Sciatic nerve (tissue), 2 donors: ENCODE results near the gene GTF2I. TPM values are rescaled to one million over a fixed set of nuclear protein-coding genes. Genes with fewer than 3 reads are reported as not detected.
"Not testable (repeated sequence)": the region's sequence is repeated elsewhere in the genome, so short reads cannot be mapped to it uniquely, and the experiment has no call there.

Experiments used
- ATAC-seq: fragments of 200-7000 bp; cut with Tn5 transposase; one replicate; pipeline ENCODE4 v1.9.1; 2020; ENCODE audit warnings: mild to moderate bottlenecking, moderate library complexity
- DNase-seq: peaks from one replicate; pipeline ENCODE4 v3.0.0-alpha.2; 2020; ENCODE audit warnings: low spot score
- intact Hi-C: fragments of 100-400 bp; cut with DNase I; formaldehyde crosslinking; loops from one replicate; pipeline ENCODE4 v1.14.2; 2022
- total RNA-seq: library from RNA; stranded (reverse); fragmentation: NEBNext Ultra II Directional; extraction: Animal tissue kit (Norgen Biotek cat#: 25700); gene quantifications from one replicate; pipeline ENCODE4 v1.2.1, GENCODE V29; 2021
- donor health status: DM: no; HTN: no; CAD: no.
- donor health status: DM: no; HTN: no; CAD: no.

GTF2I gene
- total RNA-seq, 1 donor from 2014 or later = 246 TPM

DNA sequence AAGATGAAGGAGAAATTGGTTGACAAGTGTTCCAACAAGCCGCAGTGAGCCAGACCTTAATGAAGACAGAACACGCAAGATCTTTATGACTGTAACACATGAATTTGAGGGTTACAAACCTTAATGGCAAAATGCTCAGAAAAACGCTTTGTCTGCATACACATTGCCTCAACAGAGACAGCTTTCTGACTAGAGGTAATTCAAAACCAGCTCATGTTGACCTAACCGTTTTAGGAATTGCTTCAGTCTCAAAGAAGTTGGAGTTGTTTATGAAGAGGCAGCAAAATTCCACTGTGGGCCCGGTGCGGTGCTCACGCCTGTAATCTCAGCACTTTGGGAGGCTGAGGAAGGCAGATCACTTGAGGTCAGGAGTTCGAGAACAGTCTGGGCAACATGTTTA is 2.2 kb upstream of the GTF2I start:
- no peak for ATAC-seq
- intact Hi-C loops = no loop called here
- DNase-seq = no peak

DNA sequence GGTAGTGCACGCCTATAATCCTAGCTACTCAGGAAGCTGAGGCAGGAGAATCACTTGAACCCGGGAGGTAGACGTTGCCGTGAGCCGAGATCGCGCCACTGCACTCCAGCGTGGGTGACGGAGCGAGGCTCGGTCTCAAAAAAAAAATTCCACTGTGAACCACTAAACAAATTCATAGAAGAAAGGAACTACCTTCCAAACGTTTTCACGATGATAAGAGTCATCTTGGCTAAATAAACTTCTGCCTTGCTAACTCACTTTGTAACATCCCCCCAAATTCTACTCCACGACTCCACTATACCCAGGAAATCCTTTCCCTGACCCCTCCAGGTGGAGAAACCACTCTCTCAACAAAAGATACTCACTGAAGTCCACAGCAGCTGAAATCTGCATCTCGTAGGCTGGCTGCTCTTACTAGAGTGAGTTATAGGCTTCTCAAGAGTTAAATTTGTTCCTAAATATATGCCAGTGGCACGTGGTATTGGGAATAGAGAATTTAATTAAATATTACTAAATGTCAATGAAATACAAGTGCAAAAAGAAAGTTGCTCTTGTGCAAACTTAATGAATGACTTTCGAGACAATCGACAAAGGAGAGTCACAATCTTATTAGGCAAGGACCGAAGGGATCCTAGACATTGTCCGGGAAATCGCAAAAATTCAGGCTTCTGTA is 1.6 kb upstream of the GTF2I start:
- no peak for DNase-seq
- ATAC-seq = no peak
- intact Hi-C loops = no loop called here

DNA sequence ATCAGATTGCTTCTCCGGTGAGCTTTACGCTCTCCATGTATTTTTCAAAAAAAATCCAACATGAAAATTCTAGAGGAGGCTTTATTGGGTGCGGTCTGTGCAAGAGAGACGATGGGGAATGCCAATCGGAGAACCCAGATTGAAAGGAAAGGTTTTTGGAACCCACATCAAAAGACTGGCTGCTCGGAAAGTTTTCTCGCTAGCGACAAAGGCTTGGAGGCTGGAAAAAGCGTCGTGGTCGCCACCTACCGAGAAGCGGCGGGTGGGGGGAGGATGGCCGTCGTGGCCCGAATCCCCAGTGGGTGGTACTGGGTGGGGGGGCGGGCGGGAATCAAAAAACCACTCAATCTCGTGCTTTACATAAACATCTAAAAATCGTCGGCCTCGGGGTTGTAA is 1.1 kb upstream of the GTF2I start:
- peak; percentile 57 for ATAC-seq
- intact Hi-C loops = no loop called here

DNA sequence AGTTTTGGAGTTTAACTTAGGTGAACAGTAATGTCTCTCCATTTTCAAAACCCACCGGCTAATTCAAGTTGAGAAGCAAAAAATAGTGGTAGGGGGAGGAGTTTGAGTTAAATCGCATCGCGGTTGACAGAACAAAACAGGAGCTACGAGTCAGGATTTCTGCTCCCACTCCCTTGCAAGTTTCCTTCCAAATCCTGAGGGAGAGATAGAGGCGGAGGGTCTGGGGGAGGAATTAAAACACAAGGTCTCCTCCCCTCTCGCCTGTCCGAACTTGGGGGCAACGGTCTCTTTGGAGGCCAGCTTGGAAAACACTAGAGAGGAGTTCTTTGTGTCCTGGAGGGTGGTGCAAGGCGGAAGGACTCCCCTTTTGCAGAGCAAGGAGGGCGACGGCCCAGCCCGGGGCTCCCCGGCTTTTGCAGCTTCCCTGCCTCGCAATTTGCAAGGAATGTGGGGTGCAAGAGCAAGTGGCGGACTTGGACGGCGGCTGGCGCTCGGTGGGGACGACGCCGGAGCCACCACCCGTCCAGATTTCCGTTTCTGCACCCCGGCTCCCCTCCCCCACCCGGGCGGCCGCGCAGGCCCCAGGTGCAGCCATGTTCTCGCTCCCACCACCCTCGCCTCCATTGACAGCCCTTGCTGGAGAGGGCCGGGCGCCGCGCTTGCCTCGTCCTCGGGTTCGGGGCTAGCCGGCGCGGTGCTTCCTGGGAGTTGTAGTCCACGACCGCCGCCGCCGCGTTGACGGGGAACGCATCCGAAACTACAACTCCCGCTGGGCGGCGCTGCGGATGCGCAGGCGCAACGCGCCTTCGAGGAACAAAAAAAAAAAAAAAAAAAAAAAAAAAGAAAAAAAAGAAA is 454 bp upstream of the GTF2I start:
- peak; percentile 96 for ATAC-seq
- intact Hi-C loops = no loop called here
- DNase-seq = peak; percentile 99

More for the DNA sequence above, 1.1 kb upstream of the GTF2I start:
- DNase-seq = peak; percentile 79

DNA sequence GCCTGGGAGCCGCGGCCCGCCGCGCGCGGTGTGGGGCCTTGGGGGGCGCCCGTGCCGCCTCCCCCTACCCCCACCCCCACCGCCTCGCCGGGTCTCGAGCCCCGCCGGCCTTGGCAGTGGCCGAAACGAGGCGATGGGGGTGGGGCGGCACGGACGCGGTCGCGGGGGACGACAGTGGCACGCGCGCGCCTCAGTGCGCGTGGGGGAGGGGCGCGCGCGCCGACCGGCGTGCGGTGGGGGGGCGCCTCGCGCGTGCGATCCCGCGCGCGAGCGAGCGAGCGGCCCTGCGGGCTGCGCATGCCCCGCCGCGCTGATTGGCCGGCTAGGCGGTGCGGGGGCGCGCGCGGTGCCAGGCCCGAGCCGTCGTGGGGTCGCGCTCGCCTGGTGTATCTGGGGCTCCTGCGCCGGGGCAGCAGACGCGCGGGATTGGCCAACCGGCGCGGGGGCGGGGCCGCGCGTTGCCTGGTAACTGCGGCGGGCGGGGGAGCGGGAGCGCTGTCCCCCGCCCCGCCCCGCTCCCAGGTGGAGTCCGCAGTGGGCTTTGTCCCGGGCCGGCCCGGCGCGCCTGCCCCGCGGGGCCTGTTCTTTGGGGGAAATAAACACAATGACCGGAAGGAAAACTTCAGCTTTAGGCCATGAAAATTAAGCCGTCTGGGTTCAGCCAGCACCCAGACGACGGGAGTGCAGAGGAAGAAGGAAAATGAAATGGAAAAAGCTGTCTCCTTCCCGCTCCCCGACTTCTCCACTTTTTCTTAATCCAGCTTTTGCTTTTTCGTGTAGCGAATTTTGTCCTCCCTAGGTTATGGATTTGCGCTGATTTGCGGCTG is 873 bp downstream of the GTF2I start:
- peak; percentile 94 for DNase-seq
- peak; percentile 72 for ATAC-seq
- intact Hi-C loops = no loop called here

DNA sequence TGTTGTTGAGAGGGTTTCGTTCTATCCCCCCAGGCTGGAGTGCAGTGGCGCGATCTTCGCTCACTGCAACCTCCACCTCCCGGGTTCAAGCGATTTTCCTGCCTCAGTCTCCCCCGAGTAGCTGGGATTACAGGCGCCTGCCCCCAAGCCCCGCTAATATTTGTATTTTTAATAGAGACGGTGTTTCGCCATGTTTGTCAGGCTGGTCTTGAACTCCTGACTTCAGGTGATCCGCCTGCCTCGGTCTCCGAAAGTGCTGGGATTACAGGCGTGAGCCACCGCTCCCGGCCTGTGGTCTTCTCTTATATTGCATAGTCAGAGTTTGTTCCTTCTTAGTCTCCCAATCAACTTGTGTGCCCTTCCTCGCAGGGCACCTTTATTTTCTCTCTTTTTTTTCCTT is 2.7 kb downstream of the GTF2I start:
- intact Hi-C loops, DNase-seq, ATAC-seq: not testable (repeated sequence)

DNA sequence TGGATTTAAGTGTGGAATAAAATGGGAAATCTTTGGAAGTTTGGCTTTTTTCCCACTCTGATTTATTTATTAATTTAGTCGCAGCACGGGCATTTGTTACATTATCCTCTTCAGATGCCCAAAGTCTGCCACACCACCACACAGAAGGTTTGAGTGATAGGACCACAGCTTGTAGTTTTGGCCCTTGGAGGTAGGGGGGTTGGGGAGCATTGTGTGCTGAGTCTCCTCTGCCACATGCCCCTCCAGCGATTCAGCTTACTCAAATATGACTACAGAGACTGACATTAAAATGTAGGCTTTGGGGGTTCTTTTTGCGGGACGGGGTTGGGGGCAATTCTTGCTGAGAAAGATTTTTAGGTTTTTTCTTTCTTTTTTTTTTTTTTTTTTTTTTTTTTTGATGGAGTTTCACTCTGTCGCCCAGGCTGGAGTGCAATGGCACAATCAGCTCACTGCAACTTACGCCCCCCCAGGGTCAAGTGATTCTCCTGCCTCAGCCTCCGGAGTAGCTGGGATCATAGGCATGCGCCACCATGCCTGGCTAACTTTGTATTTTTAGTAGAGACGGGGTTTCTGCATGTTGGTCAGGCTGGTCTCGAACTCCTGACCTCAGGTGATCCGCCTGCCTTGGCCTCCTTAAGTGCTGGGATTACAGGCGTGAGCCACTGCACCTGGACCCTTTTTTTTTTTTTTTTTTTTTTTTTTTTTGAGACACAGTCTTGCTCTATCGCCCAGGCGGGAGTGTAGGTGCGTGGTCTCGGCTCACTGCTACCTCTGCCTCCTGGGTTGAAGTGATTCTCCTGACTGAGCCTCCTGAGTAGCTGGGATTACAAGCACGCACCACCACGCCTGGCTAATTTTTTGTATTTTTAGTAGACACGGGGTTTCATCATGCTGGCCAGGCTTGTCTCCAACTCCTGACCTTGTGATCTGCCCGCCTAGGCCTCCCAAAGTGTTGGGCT is 4.6 kb downstream of the GTF2I start:
- DNase-seq, ATAC-seq, intact Hi-C loops: not testable (repeated sequence)

DNA sequence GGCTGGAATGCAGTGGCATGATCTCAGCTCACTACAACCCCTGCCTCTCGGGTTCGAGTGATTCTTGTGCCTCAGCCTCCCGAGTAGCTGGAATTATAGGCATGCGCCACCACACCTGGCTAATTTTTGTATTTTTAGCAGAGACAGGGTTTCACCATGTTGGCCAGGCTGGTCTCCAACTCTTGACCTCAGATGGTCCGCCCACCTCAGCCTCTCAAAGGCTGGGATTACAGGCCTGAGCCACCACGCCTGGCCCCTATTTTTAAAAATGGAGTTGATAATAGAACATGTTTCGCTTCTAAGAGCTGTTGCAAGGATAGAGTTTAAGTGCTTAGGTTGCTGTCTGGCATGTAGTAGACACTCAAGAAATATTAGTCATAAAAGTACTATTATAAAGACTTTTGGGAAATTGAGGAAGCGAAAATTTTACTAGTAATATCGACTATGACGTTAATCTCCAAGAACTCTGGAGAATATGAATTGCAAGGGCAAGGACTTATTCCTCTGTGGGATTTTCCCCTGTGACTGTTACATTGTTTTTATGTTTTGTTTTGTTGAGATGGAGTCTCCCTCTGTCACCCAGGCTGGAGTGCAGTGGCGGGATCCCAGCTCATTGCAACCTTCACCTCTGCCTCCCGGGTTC is 7.9 kb downstream of the GTF2I start:
- ATAC-seq = no peak
- intact Hi-C loops = no loop called here
- DNase-seq = no peak

DNA sequence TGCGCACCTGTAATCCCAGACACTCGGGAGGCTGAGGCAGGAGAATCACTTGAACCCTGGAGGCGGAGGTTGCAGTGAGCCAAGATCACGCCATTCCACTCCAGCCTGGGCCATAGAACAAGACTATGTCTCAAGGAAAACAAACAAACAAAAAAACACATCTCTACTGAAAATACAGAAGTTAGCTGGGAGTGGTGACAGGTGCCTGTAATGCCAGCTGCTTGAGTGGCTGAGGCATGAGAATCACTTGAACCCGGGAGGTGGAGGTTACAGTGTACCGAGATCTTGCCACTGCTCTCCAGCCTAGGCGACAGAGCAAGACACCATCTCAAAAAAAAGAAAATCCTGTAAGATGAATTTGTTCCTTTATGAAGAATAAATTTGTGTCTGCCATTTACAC is 9.5 kb downstream of the GTF2I start:
- DNase-seq, ATAC-seq, intact Hi-C loops: not testable (repeated sequence)

DNA sequence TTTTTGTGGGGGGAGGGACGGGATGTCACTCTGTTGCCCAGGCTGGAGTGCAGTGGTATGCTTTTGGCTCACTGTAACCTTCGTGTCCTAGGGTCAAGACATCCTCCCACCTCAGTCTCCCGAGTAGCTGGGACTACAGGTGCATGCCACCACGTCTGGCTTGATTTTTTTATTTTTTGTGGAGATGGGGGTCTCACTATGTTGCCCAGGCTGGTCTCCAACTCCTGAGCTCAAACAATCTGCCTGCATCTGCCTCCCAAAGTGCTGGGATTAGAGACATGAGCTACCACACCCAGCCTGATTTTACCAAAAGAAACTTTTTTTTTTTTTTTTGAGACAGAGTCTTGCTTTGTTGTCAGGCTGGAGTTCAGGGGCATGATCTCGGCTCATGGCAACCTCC is 10.0 kb downstream of the GTF2I start:
- ATAC-seq, intact Hi-C loops, DNase-seq: not testable (repeated sequence)

DNA sequence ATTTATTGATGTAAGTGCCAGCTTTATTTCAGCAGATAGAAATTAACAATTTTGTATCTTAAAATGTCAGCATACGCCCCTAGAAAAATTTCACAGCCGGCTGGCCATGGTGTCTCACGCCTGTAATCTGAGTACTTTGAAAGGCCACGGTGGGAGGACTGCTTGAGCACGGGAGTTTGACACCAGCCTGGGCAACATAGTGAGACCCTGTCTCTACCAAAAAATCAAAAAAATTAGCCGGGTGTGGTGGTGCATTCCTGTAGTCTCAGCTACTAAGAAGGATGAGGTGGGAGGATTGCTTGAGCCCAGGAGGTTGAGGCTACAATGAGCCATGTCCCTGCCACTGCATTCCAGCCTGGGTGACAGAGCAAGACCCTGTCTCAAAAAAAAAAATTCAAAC is 14.1 kb downstream of the GTF2I start:
- intact Hi-C loops = no loop called here
- no peak for ATAC-seq
- DNase-seq = no peak

DNA sequence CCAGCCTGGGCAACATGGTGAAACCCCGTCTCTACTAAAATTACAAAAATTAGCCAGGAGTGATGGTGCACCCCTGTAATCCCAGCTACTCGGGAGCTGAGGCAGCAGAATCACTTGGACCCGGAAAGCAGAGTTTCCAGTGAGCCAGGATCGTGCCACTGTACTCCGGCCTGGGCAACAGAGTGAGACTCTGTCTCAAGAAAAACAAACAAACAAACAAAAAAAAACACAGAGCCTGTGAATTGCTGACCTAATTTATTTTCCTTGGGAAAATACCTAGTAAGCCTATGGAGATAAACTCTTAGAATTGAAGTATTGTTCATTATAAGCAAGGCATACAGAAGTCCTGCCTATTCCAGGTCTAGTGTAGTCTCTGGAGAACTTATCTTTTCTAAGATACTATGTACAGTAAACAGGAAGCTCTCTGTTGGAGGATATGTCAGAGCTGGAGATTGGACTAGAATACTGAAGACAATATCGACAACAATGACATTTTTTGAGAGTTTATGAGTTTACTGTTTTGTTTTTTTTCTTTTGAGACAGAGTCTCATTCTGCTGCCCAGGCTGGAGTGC is 14.9 kb downstream of the GTF2I start:
- ATAC-seq = no peak
- intact Hi-C loops = no loop called here
- no peak for DNase-seq

DNA sequence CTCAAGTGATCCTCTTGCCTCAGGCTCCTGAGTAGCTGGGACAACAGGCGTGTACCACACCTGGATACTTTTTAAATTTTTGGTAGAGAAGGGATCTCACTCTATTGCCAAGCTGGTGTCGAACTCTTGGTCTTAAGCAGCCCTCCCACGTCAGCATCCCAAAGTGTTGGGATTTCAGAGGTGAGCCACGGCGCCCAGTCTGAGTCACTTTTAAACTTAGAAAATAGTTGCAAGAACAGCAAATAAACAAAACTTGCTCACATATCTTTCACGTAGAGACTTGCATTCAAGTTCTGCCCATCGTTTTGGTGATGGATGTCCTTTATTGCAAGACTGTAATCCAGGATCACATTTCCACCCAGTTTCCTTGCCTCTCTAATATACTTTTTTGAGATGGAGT is 16.6 kb downstream of the GTF2I start:
- intact Hi-C loops = no loop called here
- DNase-seq (no peak), ATAC-seq (no peak)

DNA sequence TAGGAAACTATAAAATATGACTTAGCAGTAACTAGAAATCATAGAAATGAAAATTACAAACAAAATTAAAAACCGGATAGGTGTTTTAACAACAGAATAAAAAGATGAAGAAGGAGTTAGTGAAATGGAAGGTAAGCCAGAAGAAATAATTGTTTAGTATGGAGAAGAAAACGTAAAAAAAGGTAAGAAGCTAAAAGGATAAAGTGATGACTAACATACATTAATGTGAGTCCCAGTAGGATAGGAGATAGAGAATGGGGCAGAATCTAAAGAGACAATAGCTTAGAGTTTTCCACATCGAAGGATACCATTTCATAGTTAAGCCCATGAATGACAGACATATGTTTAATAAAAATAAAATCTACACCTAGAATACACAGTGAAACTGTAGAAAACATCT is 25.3 kb downstream of the GTF2I start:
- ATAC-seq = no peak
- no peak for DNase-seq
- intact Hi-C loops = no loop called here

DNA sequence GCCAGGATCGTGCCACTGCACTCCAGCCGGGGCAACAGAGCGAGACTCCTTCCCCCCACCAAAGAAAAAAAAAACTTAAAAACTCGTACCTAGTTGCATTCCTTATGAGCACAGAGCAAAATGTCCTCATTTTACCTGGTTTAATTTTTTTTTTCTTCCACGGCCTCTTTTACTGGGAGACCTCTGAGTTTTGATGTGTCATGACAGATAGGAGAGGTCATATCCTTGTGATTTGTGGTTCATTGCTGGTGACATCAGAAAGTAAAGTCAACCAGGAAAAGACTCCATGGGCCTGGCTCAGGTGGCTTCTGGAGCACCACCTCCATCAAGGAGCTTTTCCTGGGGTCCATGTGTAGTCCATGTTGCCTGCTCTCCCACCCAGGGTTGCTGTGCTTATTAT is 26.3 kb downstream of the GTF2I start:
- intact Hi-C loops = no loop called here
- no peak for DNase-seq
- ATAC-seq = no peak

DNA sequence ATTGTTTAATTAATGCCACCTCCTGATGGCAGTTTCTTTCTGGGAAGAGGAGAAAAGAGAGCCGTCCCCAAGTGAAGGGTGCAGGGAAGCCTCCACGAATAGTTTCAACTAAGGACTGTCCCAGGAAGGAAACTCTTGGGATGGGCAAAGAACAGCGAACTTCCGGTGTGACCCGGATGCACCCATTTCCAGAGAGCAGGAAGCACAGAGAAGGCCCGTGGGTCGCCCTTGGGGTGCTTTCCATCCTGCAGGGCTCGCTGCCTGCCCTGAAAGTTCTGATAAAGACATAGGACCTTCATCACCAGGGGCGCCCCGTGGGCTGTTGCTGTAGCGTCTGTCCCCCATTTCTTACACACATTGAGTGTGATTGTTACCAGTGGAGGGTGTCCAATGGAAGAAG is 27.0 kb downstream of the GTF2I start:
- no peak for ATAC-seq
- DNase-seq = no peak
- intact Hi-C loops = no loop called here

DNA sequence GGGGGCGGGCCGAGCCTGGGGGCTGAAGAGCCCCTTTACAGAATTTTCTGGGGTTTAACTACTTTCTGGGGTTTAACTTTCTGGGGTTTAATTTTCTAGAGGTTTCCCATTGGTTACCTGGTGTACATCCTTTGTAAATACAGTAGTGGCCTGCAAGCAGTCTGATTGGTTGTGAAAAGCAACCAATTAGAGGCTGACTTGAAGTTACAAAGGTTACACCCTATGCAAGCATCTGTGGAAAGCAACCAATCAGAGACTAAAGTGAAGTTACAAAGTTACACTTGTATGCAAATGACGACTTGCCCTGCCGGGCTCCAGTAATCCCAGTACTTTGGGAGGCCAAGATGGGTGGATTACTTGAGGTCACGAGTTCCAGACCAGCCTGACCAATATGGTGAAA is 27.4 kb downstream of the GTF2I start:
- no peak for ATAC-seq
- intact Hi-C loops = no loop called here
- DNase-seq = no peak

DNA sequence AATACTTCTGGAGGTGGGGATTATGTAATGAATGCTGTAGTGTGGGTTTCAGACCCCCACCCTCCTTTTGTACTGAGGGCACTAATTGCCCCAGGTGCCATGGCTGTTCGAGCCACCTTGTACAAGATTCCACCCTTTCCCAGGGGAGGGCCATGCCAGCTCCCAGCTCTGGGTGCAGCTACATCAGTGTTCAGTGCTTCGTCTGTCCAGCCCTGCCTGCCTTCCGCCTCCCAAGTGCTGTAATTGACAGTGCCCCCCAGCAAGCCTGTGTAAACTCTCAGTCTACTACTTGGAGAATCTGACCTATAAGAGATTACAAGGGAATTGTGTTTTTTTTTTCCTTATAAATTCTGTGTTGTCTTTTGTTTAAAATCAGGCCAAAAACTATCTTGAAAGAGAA is 33.0 kb downstream of the GTF2I start:
- no peak for DNase-seq
- intact Hi-C loops = no loop called here
- no peak for ATAC-seq
